ENCODE data around the gene ATP6V1G2.
"Not testable (repeated sequence)": the region's sequence is repeated elsewhere in the genome, so short reads cannot be mapped to it uniquely, and the experiment has no call there.

Gene ATP6V1G2

DNA sequence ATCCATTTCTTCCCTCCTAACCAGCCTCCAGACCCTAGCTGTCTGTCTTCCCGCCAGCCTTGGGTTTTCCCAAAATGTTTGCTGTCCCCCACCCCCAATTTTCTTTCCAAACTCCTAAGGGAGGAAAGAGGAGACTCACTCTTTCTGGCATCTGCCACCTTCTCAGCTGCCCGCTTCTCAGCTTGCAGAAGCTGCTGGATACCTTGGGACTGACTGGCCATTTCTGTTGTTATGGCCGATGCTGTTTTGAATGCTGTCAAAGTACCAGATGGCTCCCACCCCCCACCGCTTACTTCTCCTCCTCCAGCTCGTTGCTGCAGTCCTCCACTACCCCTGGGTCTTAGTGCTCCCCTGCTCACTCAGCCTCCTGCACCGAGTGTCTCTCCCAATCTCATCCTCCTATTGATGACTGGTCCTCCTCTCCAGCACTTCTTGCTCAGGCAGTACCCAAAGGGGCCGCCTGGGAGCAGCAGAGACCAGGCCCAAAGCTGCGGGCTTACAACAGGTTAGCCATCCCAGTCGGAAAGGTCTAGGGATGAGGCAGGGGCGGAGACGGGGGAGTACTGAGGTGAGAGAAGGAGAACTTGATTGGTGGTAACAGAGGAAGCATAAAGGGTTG is at the start of gene ATP6V1G2:
Gene ATP6V1G2 (minus strand): TSS at position 270 of the 619 bp plus-strand sequence. CDS start 49 bp downstream, at position 221.
- H3K4me3 ChIP-seq: peak within 1 kb of the TSS; percentile 46 to 54
- peaks cover 7 to 23% (median 16%) of the 10 kb centered on the region in 3 donors for H3K36me3 ChIP-seq
- peaks cover 0 to 42% (median 24%) of the 10 kb centered on the region in 4 donors for H3K4me1 ChIP-seq
- intact Hi-C loops (cut with DNase I; ENCODE audit: low total_unique reads): loop anchor here (2.0 kb wide), 1 partner anchor 52 kb away; no protein-coding TSS in a partner anchor
- no peaks in the 10 kb centered on the region for H3K27me3 ChIP-seq
- DNase-seq: peak; percentile 91 to 93
- no peaks in the 10 kb centered on the region for H3K9me3 ChIP-seq
- TF ChIP-seq, protein P1, sequence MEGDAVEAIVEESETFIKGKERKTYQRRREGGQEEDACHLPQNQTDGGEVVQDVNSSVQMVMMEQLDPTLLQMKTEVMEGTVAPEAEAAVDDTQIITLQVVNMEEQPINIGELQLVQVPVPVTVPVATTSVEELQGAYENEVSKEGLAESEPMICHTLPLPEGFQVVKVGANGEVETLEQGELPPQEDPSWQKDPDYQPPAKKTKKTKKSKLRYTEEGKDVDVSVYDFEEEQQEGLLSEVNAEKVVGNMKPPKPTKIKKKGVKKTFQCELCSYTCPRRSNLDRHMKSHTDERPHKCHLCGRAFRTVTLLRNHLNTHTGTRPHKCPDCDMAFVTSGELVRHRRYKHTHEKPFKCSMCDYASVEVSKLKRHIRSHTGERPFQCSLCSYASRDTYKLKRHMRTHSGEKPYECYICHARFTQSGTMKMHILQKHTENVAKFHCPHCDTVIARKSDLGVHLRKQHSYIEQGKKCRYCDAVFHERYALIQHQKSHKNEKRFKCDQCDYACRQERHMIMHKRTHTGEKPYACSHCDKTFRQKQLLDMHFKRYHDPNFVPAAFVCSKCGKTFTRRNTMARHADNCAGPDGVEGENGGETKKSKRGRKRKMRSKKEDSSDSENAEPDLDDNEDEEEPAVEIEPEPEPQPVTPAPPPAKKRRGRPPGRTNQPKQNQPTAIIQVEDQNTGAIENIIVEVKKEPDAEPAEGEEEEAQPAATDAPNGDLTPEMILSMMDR (IDR thresholded peaks at IDR 0.05): peak; percentile 96 to 98
- peak within 1 kb of the TSS; percentile 72 to 74 for H3K27ac ChIP-seq

DNA sequence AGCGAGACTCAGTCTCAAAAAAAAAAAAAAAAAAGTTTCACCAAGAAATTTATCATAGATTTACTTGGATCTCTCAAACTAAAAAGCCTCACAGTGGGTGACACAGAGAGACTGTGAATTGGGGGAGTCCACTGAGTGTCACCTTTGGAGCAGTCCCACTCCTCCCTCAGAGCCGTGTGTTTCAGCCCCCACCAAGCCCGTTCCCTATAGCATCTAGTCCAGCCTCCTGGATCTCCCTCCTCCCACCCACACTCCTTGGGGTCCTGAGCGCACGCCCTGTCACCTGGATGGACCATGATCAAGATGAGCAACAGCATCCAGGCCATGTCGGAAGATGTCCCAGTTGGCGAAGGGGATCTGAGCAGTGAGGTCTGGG is 46.0 kb upstream of the ATP6V1G2 start:
- H3K4me3 ChIP-seq: no peak overlapping the region
- H3K36me3 ChIP-seq: no peaks in the 10 kb centered on the region
- no peak for DNase-seq
- no peaks in the 10 kb centered on the region for H3K9me3 ChIP-seq
- no peak overlapping the region for H3K27ac ChIP-seq
- H3K27me3 ChIP-seq: peaks cover 0 to 12% of the 10 kb centered on the region in 2 donors
- intact Hi-C loops (cut with DNase I; ENCODE audit: low total_unique reads): no loop called here
- TF ChIP-seq, protein P1 (IDR thresholded peaks at IDR 0.05): no peak
- no peaks in the 10 kb centered on the region for H3K4me1 ChIP-seq

DNA sequence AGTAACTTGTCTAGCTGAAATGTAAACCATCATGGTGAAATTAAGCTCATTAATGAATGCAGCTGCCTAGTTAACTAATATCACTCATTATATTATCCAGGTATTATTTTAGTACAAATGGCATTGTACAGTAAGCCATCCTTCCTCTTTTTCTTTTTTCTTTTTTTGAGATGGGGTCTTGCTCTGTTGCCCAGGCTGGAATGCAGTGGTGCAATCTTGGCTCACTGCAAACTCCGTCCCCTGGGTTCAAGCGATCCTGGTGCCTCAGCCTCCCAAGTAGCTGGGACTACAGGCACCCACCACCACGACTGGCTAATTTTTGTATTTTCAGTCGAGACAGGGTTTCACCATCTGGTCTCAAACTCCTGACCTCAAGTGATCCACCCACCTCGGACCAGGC is 44.3 kb upstream of the ATP6V1G2 start:
- H3K4me3 ChIP-seq; H3K27ac ChIP-seq; intact Hi-C loops (cut with DNase I; ENCODE audit: low total_unique reads); H3K36me3 ChIP-seq; H3K9me3 ChIP-seq; DNase-seq; H3K4me1 ChIP-seq: not testable (repeated sequence)
- peaks cover 0 to 23% of the 10 kb centered on the region in 2 donors for H3K27me3 ChIP-seq

DNA sequence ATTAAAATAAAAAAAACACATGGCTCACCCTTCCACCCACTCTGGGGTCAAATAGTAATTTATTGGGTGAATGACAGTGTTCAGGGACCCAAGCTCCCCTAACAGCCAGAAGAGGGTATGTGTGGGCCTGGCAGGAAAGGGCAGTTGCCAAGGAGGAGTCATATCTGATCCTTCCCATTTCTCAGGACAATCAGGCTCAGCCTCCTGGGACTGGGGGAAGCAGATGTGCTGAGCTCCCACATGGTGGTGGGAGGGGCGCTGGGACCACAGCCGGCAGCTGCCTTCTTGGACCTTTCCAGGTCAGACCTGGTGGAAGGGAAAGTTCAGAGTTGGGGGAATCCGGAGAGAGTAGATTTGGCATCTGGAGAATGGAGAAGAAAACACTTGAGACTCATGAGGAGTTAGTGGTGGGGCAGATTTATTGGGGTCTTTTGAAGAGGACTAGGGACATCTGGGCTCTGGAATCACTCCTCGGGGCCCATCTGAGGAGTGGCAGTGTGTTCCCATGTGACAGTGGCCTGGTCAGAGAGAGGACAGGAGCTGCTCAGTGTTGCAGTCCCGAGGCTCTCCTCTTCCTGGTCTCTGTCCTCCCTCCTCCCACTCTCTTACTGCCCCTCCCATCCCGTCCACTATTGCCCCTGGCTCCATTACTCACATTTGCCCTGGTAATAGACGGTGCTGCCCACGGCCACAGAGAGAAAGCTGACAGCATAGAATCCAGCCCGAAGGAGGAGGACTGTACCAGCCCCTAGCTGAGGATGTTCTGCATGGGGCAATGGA is 42.7 kb upstream of the ATP6V1G2 start:
- peaks cover 0 to 23% of the 10 kb centered on the region in 2 donors for H3K27me3 ChIP-seq
- no peaks in the 10 kb centered on the region for H3K4me1 ChIP-seq
- no peaks in the 10 kb centered on the region for H3K9me3 ChIP-seq
- H3K27ac ChIP-seq: no peak overlapping the region
- H3K4me3 ChIP-seq: no peak overlapping the region
- H3K36me3 ChIP-seq: no peaks in the 10 kb centered on the region
- intact Hi-C loops (cut with DNase I; ENCODE audit: low total_unique reads): no loop called here
- TF ChIP-seq, protein P1 (IDR thresholded peaks at IDR 0.05): no peak
- DNase-seq: no peak

DNA sequence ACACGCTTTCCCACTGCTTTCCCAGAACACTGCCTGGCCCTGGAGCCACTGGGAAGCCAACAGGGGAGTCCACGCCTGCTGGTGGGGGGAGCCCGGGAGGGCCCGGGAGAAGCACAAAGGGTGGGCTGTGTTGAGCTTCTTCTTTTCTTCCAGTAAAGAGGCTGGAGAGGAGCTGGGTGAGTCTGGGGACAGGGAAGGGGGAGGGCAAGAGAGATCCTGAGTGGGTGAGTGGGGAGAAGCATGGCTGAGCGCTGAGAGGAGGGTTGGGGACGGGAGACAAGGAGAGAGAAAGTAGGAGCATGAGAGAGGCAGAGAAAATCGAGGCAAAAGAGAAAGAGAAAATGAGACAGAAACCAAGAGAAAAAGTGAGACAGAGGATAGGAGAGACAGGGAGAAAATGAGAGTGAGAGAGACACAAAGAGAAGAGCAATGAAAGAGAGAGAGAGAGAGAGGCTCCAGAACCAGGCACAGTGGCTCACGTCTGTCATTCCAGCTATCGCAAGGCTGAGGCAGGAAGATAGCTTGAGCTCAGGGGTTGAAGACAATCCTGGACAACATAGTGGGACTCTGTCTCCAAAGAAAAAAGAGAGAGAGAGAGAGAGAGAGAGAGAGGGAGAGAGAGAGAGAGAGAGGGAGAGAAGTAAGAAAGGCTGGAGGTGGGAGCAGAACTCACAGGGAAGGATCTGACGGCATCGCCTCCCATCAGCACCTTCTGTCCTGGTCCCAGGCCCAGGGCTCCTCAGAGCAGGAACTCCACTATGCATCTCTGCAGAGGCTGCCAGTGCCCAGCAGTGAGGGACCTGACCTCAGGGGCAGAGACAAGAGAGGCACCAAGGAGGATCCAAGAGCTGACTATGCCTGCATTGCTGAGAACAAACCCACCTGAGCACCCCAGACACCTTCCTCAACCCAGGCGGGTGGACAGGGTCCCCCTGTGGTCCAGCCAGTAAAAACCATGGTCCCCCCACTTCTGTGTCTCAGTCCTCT is 41.7 kb upstream of the ATP6V1G2 start:
- TF ChIP-seq, protein P1 (IDR thresholded peaks at IDR 0.05): no peak
- Histone ChIP-seq H3K9me3 (no peaks in the 10 kb centered on the region), H3K27ac (no peak overlapping the region), H3K27me3 (peaks cover 0 to 23% of the 10 kb centered on the region in 2 donors), H3K4me1 (no peaks in the 10 kb centered on the region), H3K36me3 (no peaks in the 10 kb centered on the region), H3K4me3 (no peak overlapping the region)
- intact Hi-C loops (cut with DNase I; ENCODE audit: low total_unique reads): no loop called here
- no peak for DNase-seq

All from tibial artery (tissue), 4 donors.